Cardiac atrium fibroblast (primary cell): ENCODE data around the gene ZSWIM3. TPM values are rescaled to one million over a fixed set of nuclear protein-coding genes. Genes with fewer than 3 reads are reported as not detected.

Experiments
- total RNA-seq: library from RNA; depleted of rRNA; stranded (reverse); fragments of >200 nt; gene quantifications from 2 replicates; pipeline ENCODE4 v1.2.3, GENCODE V29; 2015

ZSWIM3 gene
- 2.9 and 6.1 TPM in 2 replicates for total RNA-seq

GRCh38 chr20:45857114-45857881 is at the start of gene ZSWIM3, which contains the start of gene ACOT8:
Gene ZSWIM3, plus strand, starts transcription at chr20:45857614. Its CDS starts 212 bp downstream, at chr20:45857826.
Gene ACOT8, minus strand, starts transcription at chr20:45857392. Its CDS starts 77 bp downstream, at chr20:45857315.

GRCh38 chr20:45812157-45813005 is 45.0 kb upstream of the ZSWIM3 start, which contains the start of gene UBE2C:
Gene UBE2C, plus strand, starts transcription at chr20:45812644. Its CDS starts 52 bp downstream, at chr20:45812696.

GRCh38 chr20:45827030-45827652 is 30.3 kb upstream of the ZSWIM3 start, which contains the start of gene TNNC2:
Gene TNNC2, minus strand, starts transcription at chr20:45827312. Its CDS starts 64 bp downstream, at chr20:45827248.

GRCh38 chr20:45833030-45833882 is 24.2 kb upstream of the ZSWIM3 start, which contains the start of gene SNX21:
Gene SNX21, plus strand, starts transcription at chr20:45833799. Its CDS starts 121 bp downstream, at chr20:45833920.

GRCh38 chr20:45880988-45881788 is 23.8 kb downstream of the ZSWIM3 start, which contains the start of gene ZSWIM1:
Gene ZSWIM1, plus strand, starts transcription at chr20:45881227. Its CDS starts 1,366 bp downstream, at chr20:45882593.

GRCh38 chr20:45887346-45887715 is 29.9 kb downstream of the ZSWIM3 start, which contains the start of gene SPATA25:
Gene SPATA25, minus strand, starts transcription at chr20:45887622. Its CDS starts 32 bp downstream, at chr20:45887590.

GRCh38 chr20:45890985-45891983 is 33.9 kb downstream of the ZSWIM3 start, which contains the start of the genes CTSA and NEURL2:
Gene CTSA, plus strand, starts transcription at chr20:45891335. Its CDS starts 234 bp downstream, at chr20:45891569.
Gene NEURL2, minus strand, starts transcription at chr20:45891208. Its CDS starts 217 bp downstream, at chr20:45890991.

GRCh38 chr20:45911486-45912343 is 54.3 kb downstream of the ZSWIM3 start, which contains the start of gene PLTP:
Gene PLTP, minus strand, starts transcription at chr20:45912155. Its CDS starts 703 bp downstream, at chr20:45911452.

Other genes with a start within 250 kb of the ZSWIM3 start
- gene WFDC10A, start 227.9 kb upstream of the ZSWIM3 start, total RNA-seq = not detected in 2 replicates
- not detected in 2 replicates for gene WFDC9, start 226.3 kb upstream of the ZSWIM3 start, total RNA-seq
- gene WFDC11, start 187.4 kb upstream of the ZSWIM3 start, total RNA-seq = not detected in 2 replicates
- not detected in 2 replicates for gene WFDC13, start 155.6 kb upstream of the ZSWIM3 start, total RNA-seq
- not detected in 2 replicates for gene WFDC10B, start 152.6 kb upstream of the ZSWIM3 start, total RNA-seq
- not detected in 2 replicates for gene SPINT4, start 135.3 kb upstream of the ZSWIM3 start, total RNA-seq
- gene WFDC3, start 65.7 kb upstream of the ZSWIM3 start, total RNA-seq = not detected in 2 replicates
- gene DNTTIP1, start 65.7 kb upstream of the ZSWIM3 start, total RNA-seq = 17.2 and 25.1 TPM in 2 replicates
- gene UBE2C, start 45.0 kb upstream of the ZSWIM3 start, total RNA-seq = 19.6 and 32.7 TPM in 2 replicates
- gene TNNC2, start 30.3 kb upstream of the ZSWIM3 start, total RNA-seq = not detected in 2 replicates
- gene SNX21, start 23.8 kb upstream of the ZSWIM3 start, total RNA-seq = 33.6 and 41.5 TPM in 2 replicates
- 45.3 and 87.3 TPM in 2 replicates for gene ACOT8, start 222 bp upstream of the ZSWIM3 start, total RNA-seq
- gene ZSWIM1, start 23.6 kb downstream of the ZSWIM3 start, total RNA-seq = 9.4 and 9.9 TPM in 2 replicates
- gene SPATA25, start 30.0 kb downstream of the ZSWIM3 start, total RNA-seq = not detected in 2 replicates
- 1.1 and 1.9 TPM in 2 replicates for gene NEURL2, start 33.6 kb downstream of the ZSWIM3 start, total RNA-seq
- gene CTSA, start 33.7 kb downstream of the ZSWIM3 start, total RNA-seq = 134 and 149 TPM in 2 replicates
- gene PLTP, start 54.5 kb downstream of the ZSWIM3 start, total RNA-seq = 60.6 and 107 TPM in 2 replicates
- 9.2 and 17.3 TPM in 2 replicates for gene PCIF1, start 77.1 kb downstream of the ZSWIM3 start, total RNA-seq
- 7.9 and 17.0 TPM in 2 replicates for gene ZNF335, start 114.6 kb downstream of the ZSWIM3 start, total RNA-seq
- gene MMP9, start 151.3 kb downstream of the ZSWIM3 start, total RNA-seq = 0.81 TPM in 1 of 2 replicates, not detected in the other
- 2.5 TPM in 1 of 2 replicates, not detected in the other for gene SLC12A5, start 171.6 kb downstream of the ZSWIM3 start, total RNA-seq
- 15.7 and 18.8 TPM in 2 replicates for gene NCOA5, start 232.3 kb downstream of the ZSWIM3 start, total RNA-seq